ENCODE data around the gene PPP2R2B.

PPP2R2B gene

DNA sequence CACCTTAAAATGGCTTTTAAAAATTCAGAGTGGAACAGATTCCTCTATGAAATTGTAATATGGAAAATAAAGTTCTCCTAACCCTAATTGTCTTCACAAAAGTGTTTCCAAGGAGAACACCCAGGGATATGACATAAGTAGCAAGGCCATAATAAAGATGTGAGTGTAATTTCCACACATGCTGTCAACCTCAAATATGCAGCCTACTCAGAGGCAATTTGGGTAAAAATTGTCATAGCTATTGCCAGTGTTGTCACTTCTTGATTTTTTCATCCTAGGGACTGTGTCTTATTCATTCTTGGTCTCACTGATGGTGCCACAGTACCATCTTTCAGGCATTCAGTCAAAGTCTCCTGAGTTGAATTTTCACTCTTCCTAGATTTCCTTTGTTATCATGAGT lies 100.3 kb downstream of the PPP2R2B start:
- H3F3A ChIP-seq (ENCODE audit: insufficient read depth, low read length): no peaks in the 10 kb centered on the region
- H3K4me1 ChIP-seq (ENCODE audit: low read length): no peaks in the 10 kb centered on the region
- H2AFZ ChIP-seq (ENCODE audit: low read length): no peak overlapping the region
- no peaks in the 10 kb centered on the region for H3K9me2 ChIP-seq (replicated peaks; ENCODE audit: insufficient read depth, low read length)
- no peak overlapping the region for H3K4me3 ChIP-seq (ENCODE audit: low read length)
- H3K27ac ChIP-seq (ENCODE audit: low read length): no peak overlapping the region
- H3K79me2 ChIP-seq (ENCODE audit: low read length): no peaks in the 10 kb centered on the region
- H3K9ac ChIP-seq (ENCODE audit: low read length): no peak overlapping the region
- H3K4me2 ChIP-seq (ENCODE audit: low read depth, low read length): no peak overlapping the region
- no peaks in the 10 kb centered on the region for H3K36me3 ChIP-seq (replicated peaks; ENCODE audit: insufficient read depth, low read length)
- no peaks in the 10 kb centered on the region for H3K27me3 ChIP-seq (replicated peaks; ENCODE audit: insufficient read depth, low read length)
- no peak for DNase-seq
- H4K20me1 ChIP-seq (ENCODE audit: insufficient read depth, low read length): no peaks in the 10 kb centered on the region
- no peaks in the 10 kb centered on the region for H3K9me3 ChIP-seq (replicated peaks; ENCODE audit: insufficient read depth, low read length)
- TF ChIP-seq EZH2phosphoT487 (IDR thresholded peaks at IDR 0.05; ENCODE audit: low read length) (no peak), EZH2 (optimal IDR thresholded peaks at IDR 0.05; ENCODE audit: low read depth, low read length) (no peak), CTCF (IDR thresholded peaks at IDR 0.05; ENCODE audit: low read length) (no peak)

GRCh38 chr5:146772881-146773466 lies 105.6 kb downstream of the PPP2R2B start:
- Histone ChIP-seq H4K20me1 (ENCODE audit: insufficient read depth, low read length) (no peaks in the 10 kb centered on the region), H3K4me1 (ENCODE audit: low read length) (no peaks in the 10 kb centered on the region), H3K9ac (ENCODE audit: low read length) (no peak overlapping the region), H3K9me3 (replicated peaks; ENCODE audit: insufficient read depth, low read length) (no peaks in the 10 kb centered on the region), H3K4me2 (ENCODE audit: low read depth, low read length) (no peak overlapping the region), H3K36me3 (replicated peaks; ENCODE audit: insufficient read depth, low read length) (no peaks in the 10 kb centered on the region), H3F3A (ENCODE audit: insufficient read depth, low read length) (no peaks in the 10 kb centered on the region), H3K9me2 (replicated peaks; ENCODE audit: insufficient read depth, low read length) (no peaks in the 10 kb centered on the region), H3K4me3 (ENCODE audit: low read length) (no peak overlapping the region), H3K27me3 (replicated peaks; ENCODE audit: insufficient read depth, low read length) (no peaks in the 10 kb centered on the region), H3K79me2 (ENCODE audit: low read length) (no peaks in the 10 kb centered on the region), H2AFZ (ENCODE audit: low read length) (no peak overlapping the region), H3K27ac (ENCODE audit: low read length) (no peak overlapping the region)
- TF ChIP-seq EZH2phosphoT487 (IDR thresholded peaks at IDR 0.05; ENCODE audit: low read length) (no peak), EZH2 (optimal IDR thresholded peaks at IDR 0.05; ENCODE audit: low read depth, low read length) (no peak), CTCF (IDR thresholded peaks at IDR 0.05; ENCODE audit: low read length) (no peak)
- DNase-seq: no peak

DNA sequence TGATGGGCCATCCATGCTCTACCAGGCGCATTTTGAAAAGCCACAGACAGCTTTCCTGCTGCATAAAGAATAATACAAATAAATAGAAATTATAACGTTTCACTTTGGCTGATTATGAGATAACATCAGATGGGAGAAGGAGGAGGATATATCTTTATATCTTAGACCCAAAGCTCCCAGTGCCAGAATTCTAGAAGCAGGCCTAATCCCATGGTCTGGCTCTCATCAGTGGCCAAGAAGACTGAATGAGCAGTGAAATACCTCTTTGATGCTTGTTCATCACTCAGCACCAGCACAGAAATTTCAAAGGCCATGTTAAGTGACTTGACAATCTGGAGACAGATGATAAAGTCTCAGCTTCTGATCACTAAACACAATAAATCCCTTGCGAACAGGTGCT lies 107.6 kb downstream of the PPP2R2B start:
- Histone ChIP-seq H3K79me2 (ENCODE audit: low read length) (no peaks in the 10 kb centered on the region), H3K4me2 (ENCODE audit: low read depth, low read length) (no peak overlapping the region), H3K4me1 (ENCODE audit: low read length) (no peaks in the 10 kb centered on the region), H4K20me1 (ENCODE audit: insufficient read depth, low read length) (no peaks in the 10 kb centered on the region), H3F3A (ENCODE audit: insufficient read depth, low read length) (no peaks in the 10 kb centered on the region), H3K9ac (ENCODE audit: low read length) (no peak overlapping the region), H3K9me3 (replicated peaks; ENCODE audit: insufficient read depth, low read length) (no peaks in the 10 kb centered on the region), H3K36me3 (replicated peaks; ENCODE audit: insufficient read depth, low read length) (no peaks in the 10 kb centered on the region), H3K27ac (ENCODE audit: low read length) (no peak overlapping the region), H3K4me3 (ENCODE audit: low read length) (no peak overlapping the region), H3K27me3 (replicated peaks; ENCODE audit: insufficient read depth, low read length) (no peaks in the 10 kb centered on the region), H3K9me2 (replicated peaks; ENCODE audit: insufficient read depth, low read length) (no peaks in the 10 kb centered on the region), H2AFZ (ENCODE audit: low read length) (no peak overlapping the region)
- no peak for TF ChIP-seq CTCF (IDR thresholded peaks at IDR 0.05; ENCODE audit: low read length)
- no peak for TF ChIP-seq EZH2phosphoT487 (IDR thresholded peaks at IDR 0.05; ENCODE audit: low read length)
- no peak for TF ChIP-seq EZH2 (optimal IDR thresholded peaks at IDR 0.05; ENCODE audit: low read depth, low read length)
- no peak for DNase-seq
